Ectodermal cell (in vitro differentiated cells): ENCODE measurements around the gene TK2.
"Not testable (repeated sequence)": the region's sequence is repeated elsewhere in the genome, so short reads cannot be mapped to it uniquely, and the experiment has no call there.

Source experiments
- H3K27ac ChIP-seq: 2 replicates; pipeline ENCODE4 v1.7.0; 2013; ENCODE audit warnings: mild to moderate bottlenecking, low read depth, low read length; ENCODE audit not compliant: insufficient read depth, poor library complexity, severe bottlenecking
- H3K27me3 ChIP-seq: 2 replicates; pipeline ENCODE4 v1.7.0; 2013; ENCODE audit warnings: mild to moderate bottlenecking, low read length; ENCODE audit not compliant: insufficient read depth, control insufficient read depth, poor library complexity, severe bottlenecking
- H3K36me3 ChIP-seq: one replicate; pipeline ENCODE4 v1.7.0; 2013; ENCODE audit warnings: low read length; ENCODE audit not compliant: control insufficient read depth, insufficient read depth
- H3K4me1 ChIP-seq: one replicate; pipeline ENCODE4 v1.7.0; 2013; ENCODE audit warnings: low read length; ENCODE audit not compliant: control insufficient read depth, insufficient read depth
- H3K4me3 ChIP-seq: 2 replicates; pipeline ENCODE4 v1.7.0; 2013; ENCODE audit warnings: low read depth, low read length, control low read depth; ENCODE audit not compliant: insufficient read depth
- H3K9me3 ChIP-seq: 2 replicates; pipeline ENCODE4 v1.7.0; 2013; ENCODE audit warnings: mild to moderate bottlenecking, low read length, moderate library complexity; ENCODE audit not compliant: control insufficient read depth
- WGBS, 2 experiments: methylation state at CpG; one replicate each; pipeline ENCODE4 v1.1.7; 2013; ENCODE audit warnings: missing lambda C conversion rate in 2 of 2; 5-methylcytosine and 5-hydroxymethylcytosine counted together

Gene TK2

DNA sequence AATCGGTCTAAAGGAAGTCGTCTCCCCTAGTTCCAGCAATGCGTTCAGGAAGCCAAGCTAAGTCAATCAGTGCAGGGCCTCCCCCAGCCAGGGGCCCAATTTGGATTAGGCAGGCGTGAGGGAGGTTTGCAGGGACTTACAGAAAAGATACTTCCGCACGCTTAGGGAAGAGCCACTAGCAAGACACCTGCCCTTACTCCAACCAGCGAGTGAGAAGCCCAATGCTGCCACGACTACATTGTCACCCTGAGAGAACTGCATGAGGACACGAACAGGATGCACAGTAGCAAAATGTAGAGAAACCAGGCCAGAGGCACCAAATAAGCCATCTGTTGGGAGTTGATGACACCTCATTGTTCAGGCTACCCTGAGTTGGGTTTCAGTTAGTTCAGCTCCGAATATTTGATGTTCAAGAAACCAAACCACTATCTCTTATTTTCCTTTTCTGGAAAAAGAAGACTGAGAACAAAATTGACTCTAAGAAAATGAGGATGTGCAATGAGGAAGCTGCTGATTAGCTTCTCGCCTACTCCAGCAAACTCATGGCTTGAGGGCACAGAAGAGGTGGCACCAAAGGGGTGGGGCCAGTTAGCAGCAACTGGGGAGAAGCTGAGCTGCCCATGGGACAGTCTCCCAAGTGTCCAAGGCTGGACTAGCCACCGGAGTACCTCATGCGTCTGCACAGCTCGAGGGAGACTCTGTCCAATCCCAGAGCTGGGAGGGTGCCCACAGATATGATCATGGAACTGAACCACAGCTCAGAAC is 29.3 kb downstream of the TK2 start:
- H3K4me1 ChIP-seq = peaks cover 5% of the 10 kb centered on the region
- H3K27ac ChIP-seq = no peak overlapping the region
- H3K36me3 ChIP-seq = no peaks in the 10 kb centered on the region
- WGBS, 2 experiments = 91 to 92% methylated on average over 14 of the region's 14 CpGs
- H3K9me3 ChIP-seq = no peaks in the 10 kb centered on the region
- no peaks in the 10 kb centered on the region for H3K27me3 ChIP-seq
- H3K4me3 ChIP-seq = no peak overlapping the region

GRCh38 chr16:66519482-66520373 is 30.2 kb downstream of the TK2 start:
- H3K27me3 ChIP-seq = no peaks in the 10 kb centered on the region
- WGBS, 2 experiments = 85 to 89% methylated on average over 11 of the region's 11 CpGs

GRCh38 chr16:66517586-66518263 is 32.2 kb downstream of the TK2 start:
- no peaks in the 10 kb centered on the region for H3K27me3 ChIP-seq
- no peak overlapping the region for H3K4me3 ChIP-seq
- WGBS, 2 experiments = 89 to 91% methylated on average over 8 of the region's 8 CpGs
- no peaks in the 10 kb centered on the region for H3K36me3 ChIP-seq
- peaks cover 5% of the 10 kb centered on the region for H3K4me1 ChIP-seq
- no peaks in the 10 kb centered on the region for H3K9me3 ChIP-seq
- no peak overlapping the region for H3K27ac ChIP-seq

More at GRCh38 chr16:66519482-66520373, 30.2 kb downstream of the TK2 start:
- H3K36me3 ChIP-seq = no peaks in the 10 kb centered on the region
- H3K27ac ChIP-seq = no peak overlapping the region
- no peaks in the 10 kb centered on the region for H3K9me3 ChIP-seq
- peaks cover 5% of the 10 kb centered on the region for H3K4me1 ChIP-seq
- no peak overlapping the region for H3K4me3 ChIP-seq

GRCh38 chr16:66516808-66517585 is 32.9 kb downstream of the TK2 start:
- Histone ChIP-seq H3K27ac (no peak overlapping the region), H3K36me3 (no peaks in the 10 kb centered on the region), H3K9me3 (no peaks in the 10 kb centered on the region), H3K4me1 (peaks cover 10% of the 10 kb centered on the region), H3K27me3 (no peaks in the 10 kb centered on the region), H3K4me3 (no peak overlapping the region)
- WGBS, 2 experiments = 67 to 68% methylated on average over 15 of the region's 15 CpGs

GRCh38 chr16:66516509-66516807 is 33.5 kb downstream of the TK2 start:
- Histone ChIP-seq H3K4me1 (peaks cover 15% of the 10 kb centered on the region), H3K36me3 (no peaks in the 10 kb centered on the region), H3K27me3 (no peaks in the 10 kb centered on the region), H3K4me3 (no peak overlapping the region), H3K9me3 (no peaks in the 10 kb centered on the region), H3K27ac (no peak overlapping the region)
- WGBS, 2 experiments = 92 to 93% methylated on average over 8 of the region's 8 CpGs

DNA sequence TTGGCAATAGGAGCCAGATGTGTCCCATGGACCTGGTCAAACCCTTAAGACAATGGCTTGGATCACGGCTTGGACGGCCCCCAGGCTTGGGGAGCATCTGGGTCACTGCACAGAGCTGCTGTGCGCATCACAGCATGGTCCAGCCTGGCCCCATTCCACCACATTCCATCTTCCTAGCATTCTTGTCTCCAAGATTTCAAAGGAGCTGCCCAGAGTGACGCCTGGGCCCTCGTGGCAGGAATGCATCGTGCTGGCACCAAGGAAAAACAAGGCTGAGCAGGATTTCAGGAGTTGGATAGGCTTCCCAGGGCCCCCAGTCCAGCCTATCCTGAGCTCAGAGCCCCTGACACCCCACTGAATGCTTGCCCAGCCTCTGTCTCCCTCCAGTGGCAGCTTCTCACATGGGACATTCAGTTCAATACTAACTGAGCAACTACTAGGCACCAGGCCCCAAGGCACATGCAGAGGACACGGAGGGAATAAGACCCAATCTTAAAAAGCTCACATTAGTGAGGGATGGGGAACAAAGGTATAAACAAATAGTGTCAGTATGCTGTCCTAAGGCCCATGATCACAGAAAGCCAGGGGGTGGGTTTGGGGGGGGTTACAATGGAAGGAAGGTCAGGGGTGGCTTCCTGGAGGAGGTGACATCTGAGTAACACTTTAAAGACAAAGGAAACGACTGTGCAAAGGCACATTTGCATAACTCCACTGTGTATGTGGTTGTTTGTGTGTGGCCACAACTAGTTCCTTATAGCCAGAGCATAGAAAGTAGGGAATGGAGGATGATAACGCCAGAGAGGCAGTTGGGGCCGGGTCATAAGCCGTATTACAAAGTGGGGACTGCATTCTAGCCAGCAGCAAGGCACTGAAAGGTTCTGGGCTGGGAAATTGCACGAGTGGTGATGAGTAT is 34.1 kb downstream of the TK2 start:
- H3K4me1 ChIP-seq = peaks cover 21% of the 10 kb centered on the region
- WGBS, 2 experiments = 89 to 91% methylated on average over 12 of the region's 12 CpGs
- H3K9me3 ChIP-seq = no peaks in the 10 kb centered on the region
- H3K27ac ChIP-seq = no peak overlapping the region
- no peaks in the 10 kb centered on the region for H3K36me3 ChIP-seq
- H3K27me3 ChIP-seq = no peaks in the 10 kb centered on the region
- no peak overlapping the region for H3K4me3 ChIP-seq

DNA sequence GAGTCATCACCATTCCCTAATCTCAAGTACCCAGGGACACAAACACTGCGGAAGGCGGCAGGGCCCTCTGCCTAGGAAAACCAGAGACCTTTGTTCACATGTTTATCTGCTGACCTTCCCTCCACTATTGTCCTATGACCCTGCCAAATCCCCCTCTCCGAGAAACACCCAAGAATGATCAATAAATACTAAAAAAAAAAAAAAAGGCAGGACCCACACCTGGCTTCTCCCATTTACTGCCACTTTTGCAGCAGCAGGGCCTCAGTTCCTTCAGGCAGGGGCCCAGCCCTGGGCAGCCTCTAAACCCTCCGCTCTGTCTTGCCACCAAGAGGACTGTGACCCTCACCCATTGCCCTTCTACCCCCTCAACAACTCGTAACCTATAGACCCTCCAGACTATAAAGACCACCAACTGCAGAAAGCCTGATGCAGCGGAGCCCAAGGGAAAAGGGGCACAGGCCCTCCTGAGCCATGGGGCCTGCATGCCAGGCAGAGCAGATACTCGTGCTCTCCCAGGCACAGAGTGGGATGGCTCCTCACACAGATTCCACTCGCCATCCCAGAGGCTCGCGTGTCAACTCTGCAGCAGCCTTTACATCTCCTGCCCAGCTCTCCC is 34.8 kb downstream of the TK2 start:
- H3K27ac ChIP-seq, H3K36me3 ChIP-seq, H3K9me3 ChIP-seq, H3K27me3 ChIP-seq, H3K4me3 ChIP-seq: not testable (repeated sequence)
- H3K4me1 ChIP-seq = peaks cover 28% of the 10 kb centered on the region
- 94% methylated on average over 10 of the region's 10 CpGs for WGBS, 2 experiments

GRCh38 chr16:66514391-66514790 is 35.5 kb downstream of the TK2 start:
- 96 to 98% methylated on average over 12 to 13 of the region's 17 CpGs for WGBS, 2 experiments

More at GRCh38 chr16:66514391-66514790, 35.5 kb downstream of the TK2 start:
- H3K36me3 ChIP-seq, H3K4me3 ChIP-seq, H3K9me3 ChIP-seq, H3K27me3 ChIP-seq, H3K27ac ChIP-seq: not testable (repeated sequence)
- H3K4me1 ChIP-seq = peaks cover 28% of the 10 kb centered on the region
